Measurements from ENCODE around the gene ANKRD33.

Gene ANKRD33

GRCh38 chr12:51905471-51906429 is 17.8 kb downstream of the ANKRD33 start:
- DNase-seq: peak; percentile 59

GRCh38 chr12:51906430-51907082 is 18.7 kb downstream of the ANKRD33 start:
- no peak for DNase-seq

- no peak for DNase-seq
These were observed 19.4 kb downstream of the ANKRD33 start, which contains the start of gene ACVRL1 for GRCh38 chr12:51907083-51907855. Gene ACVRL1 (plus strand): TSS chr12:51907504. CDS start chr12:51912475, 4,971 bp downstream.

GRCh38 chr12:51907856-51908425 is 20.0 kb downstream of the ANKRD33 start:
- no peak for DNase-seq

GRCh38 chr12:51908876-51909592 is 21.1 kb downstream of the ANKRD33 start:
- DNase-seq: no peak

GRCh38 chr12:51910168-51910567 is 22.3 kb downstream of the ANKRD33 start:
- no peak for DNase-seq

GRCh38 chr12:51910691-51911090 is 22.8 kb downstream of the ANKRD33 start:
- DNase-seq: no peak

- peak; percentile 45 for DNase-seq
These were observed 23.4 kb downstream of the ANKRD33 start for GRCh38 chr12:51911307-51911706.

GRCh38 chr12:51911788-51912711 is 24.1 kb downstream of the ANKRD33 start:
- peak; percentile 77 for DNase-seq

- DNase-seq: no peak
These were observed 25.4 kb downstream of the ANKRD33 start for GRCh38 chr12:51913071-51914033.

- no peak for DNase-seq
These were observed 26.4 kb downstream of the ANKRD33 start for GRCh38 chr12:51914034-51914923.

GRCh38 chr12:51915003-51915625 is 27.2 kb downstream of the ANKRD33 start:
- peak; percentile 9 for DNase-seq

- DNase-seq: no peak
These were observed 28.0 kb downstream of the ANKRD33 start for GRCh38 chr12:51915951-51916350.

- DNase-seq: no peak
These were observed 29.2 kb downstream of the ANKRD33 start for GRCh38 chr12:51917041-51917590.

- no peak for DNase-seq
These were observed 30.0 kb downstream of the ANKRD33 start for GRCh38 chr12:51917746-51918453.

- no peak for DNase-seq
These were observed 32.1 kb downstream of the ANKRD33 start for GRCh38 chr12:51920046-51920445.
